PC-3 (cell line): ENCODE data around the gene PACSIN2. TPM values are rescaled to one million over a fixed set of nuclear protein-coding genes. Genes with fewer than 3 reads are reported as not detected.

ENCODE experiments used
- ATAC-seq: fragments of 200-7000 bp; cut with Tn5 transposase; 2 replicates; pipeline ENCODE4 v1.9.1; 2020; ENCODE audit warnings: mild to moderate bottlenecking, moderate library complexity
- BruUV-seq: library from RNA; stranded (reverse); fragments of 400-500 nt; replicated peaks from 2 replicates; lab custom pipeline; 2021; lab: Mats Ljungman, UMichigan
- CTCF ChIA-PET: fragments of 300-600 bp; sonication (Branson Sonifier 250); formaldehyde crosslinking; loops from one replicate; lab custom pipeline; 2022; ENCODE audit warnings: antibody characterized with exemption; lab: Charles Lee
- POLR2A ChIA-PET: fragments of 300-600 bp; sonication (Branson Sonifier 250); formaldehyde crosslinking; loops from one replicate; lab custom pipeline; 2022; ENCODE audit warnings: antibody characterized with exemption; ENCODE audit not compliant: unreplicated experiment; lab: Charles Lee
- DNase-seq: peaks from one replicate; pipeline ENCODE4 v3.0.0-alpha.2; 2015
- H2AFZ ChIP-seq: fragments of 300-600 bp; sonication (generic); 2 replicates; pipeline ENCODE4 v1.6.0; 2016; ENCODE audit warnings: antibody characterized with exemption, low read length
- H3F3A ChIP-seq: fragments of 300-600 bp; sonication (generic); one replicate; pipeline ENCODE4 v1.6.0; 2017; ENCODE audit warnings: antibody characterized with exemption, low read length, control low read depth, mild to moderate bottlenecking; ENCODE audit not compliant: unreplicated experiment
- H3K27ac ChIP-seq: fragments of 300-600 bp; sonication (generic); 2 replicates; pipeline ENCODE4 v1.5.1; 2016; ENCODE audit warnings: mild to moderate bottlenecking, low read length
- H3K27me3 ChIP-seq: fragments of 300-600 bp; sonication (generic); 2 replicates; pipeline ENCODE4 v1.6.1; 2016; ENCODE audit warnings: low read length, mixed read lengths
- H3K36me3 ChIP-seq: fragments of 300-600 bp; sonication (generic); 2 replicates; pipeline ENCODE4 v1.6.1; 2016; ENCODE audit warnings: low read depth, mixed run types, low read length, mixed read lengths
- H3K4me1 ChIP-seq: fragments of 300-600 bp; sonication (generic); 2 replicates; pipeline ENCODE4 v1.5.1; 2016; ENCODE audit warnings: low read length; ENCODE audit not compliant: insufficient read depth
- H3K4me2 ChIP-seq: fragments of 300-600 bp; sonication (generic); 2 replicates; pipeline ENCODE4 v1.6.0; 2016; ENCODE audit warnings: low read length
- H3K4me3 ChIP-seq: fragments of 300-600 bp; sonication (generic); 2 replicates; pipeline ENCODE4 v1.5.1; 2016; ENCODE audit warnings: mild to moderate bottlenecking, low read length, mixed read lengths
- H3K79me2 ChIP-seq: fragments of 300-600 bp; sonication (generic); 2 replicates; pipeline ENCODE4 v1.6.1; 2017; ENCODE audit warnings: low read length, mixed read lengths
- H3K9ac ChIP-seq: fragments of 300-600 bp; sonication (generic); 2 replicates; pipeline ENCODE4 v1.6.0; 2016; ENCODE audit warnings: mild to moderate bottlenecking, low read length
- H3K9me2 ChIP-seq: fragments of 300-600 bp; sonication (generic); replicated peaks from 2 replicates; pipeline ENCODE4 v1.6.1; 2016; ENCODE audit warnings: mixed run types, low read length, mixed read lengths
- H3K9me3 ChIP-seq: fragments of 300-600 bp; sonication (generic); 2 replicates; pipeline ENCODE4 v1.6.1; 2016; ENCODE audit warnings: low read length, mixed read lengths
- H4K20me1 ChIP-seq: fragments of 300-600 bp; sonication (generic); 2 replicates; pipeline ENCODE4 v1.6.1; 2016; ENCODE audit warnings: low read length, mixed read lengths
- EZH2 ChIP-seq: fragments of 300-600 bp; sonication (generic); IDR thresholded peaks from one replicate; pipeline ENCODE4 v1.6.1; 2017; ENCODE audit warnings: antibody characterized with exemption, mild to moderate bottlenecking, low read length; ENCODE audit not compliant: unreplicated experiment
- EZH2phosphoT487 ChIP-seq: fragments of 300-600 bp; sonication (generic); IDR thresholded peaks from 2 replicates; pipeline ENCODE4 v1.6.1; 2018; ENCODE audit warnings: mild to moderate bottlenecking, antibody characterized with exemption, low read length, borderline replicate concordance
- intact Hi-C: fragments of 100-400 bp; cut with micrococcal nuclease; formaldehyde crosslinking; loops from 2 replicates; pipeline ENCODE4 v1.9.0; 2023
- total RNA-seq: library from RNA; depleted of rRNA; stranded (reverse); fragments of >200 nt; gene quantifications from 2 replicates; pipeline ENCODE4 v1.2.3, GENCODE V29; 2014
- TF ChIP-seq, protein P1 (sequence below): fragments of 300-600 bp; sonication (generic); conservative IDR thresholded peaks from 2 replicates; pipeline ENCODE4 v1.5.1; 2017; ENCODE audit warnings: antibody characterized with exemption, low read depth, mild to moderate bottlenecking, low read length

PACSIN2 gene
- total RNA-seq, 1 experiment from 2014 or later: 25.7 TPM

DNA sequence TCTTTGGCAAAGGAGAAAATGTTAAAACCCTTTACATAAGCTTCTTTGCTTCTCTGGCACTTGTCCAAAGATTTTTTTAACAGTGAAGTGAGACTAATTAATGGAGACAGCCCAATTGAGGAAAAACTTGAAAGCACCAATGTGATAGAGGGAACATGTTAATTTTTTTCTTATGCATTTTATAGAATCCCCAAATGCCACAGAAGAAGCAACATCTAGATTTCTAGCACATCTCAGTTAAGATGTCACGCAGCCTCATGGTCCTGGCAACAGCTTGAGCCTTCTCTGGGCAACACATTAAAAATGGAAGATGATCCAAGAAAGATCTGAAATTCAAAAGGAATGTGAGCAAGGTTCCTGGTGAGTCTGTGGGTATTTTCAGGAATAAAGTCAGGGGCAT lies 48.5 kb downstream of the PACSIN2 start:
- TF ChIP-seq, protein P1, sequence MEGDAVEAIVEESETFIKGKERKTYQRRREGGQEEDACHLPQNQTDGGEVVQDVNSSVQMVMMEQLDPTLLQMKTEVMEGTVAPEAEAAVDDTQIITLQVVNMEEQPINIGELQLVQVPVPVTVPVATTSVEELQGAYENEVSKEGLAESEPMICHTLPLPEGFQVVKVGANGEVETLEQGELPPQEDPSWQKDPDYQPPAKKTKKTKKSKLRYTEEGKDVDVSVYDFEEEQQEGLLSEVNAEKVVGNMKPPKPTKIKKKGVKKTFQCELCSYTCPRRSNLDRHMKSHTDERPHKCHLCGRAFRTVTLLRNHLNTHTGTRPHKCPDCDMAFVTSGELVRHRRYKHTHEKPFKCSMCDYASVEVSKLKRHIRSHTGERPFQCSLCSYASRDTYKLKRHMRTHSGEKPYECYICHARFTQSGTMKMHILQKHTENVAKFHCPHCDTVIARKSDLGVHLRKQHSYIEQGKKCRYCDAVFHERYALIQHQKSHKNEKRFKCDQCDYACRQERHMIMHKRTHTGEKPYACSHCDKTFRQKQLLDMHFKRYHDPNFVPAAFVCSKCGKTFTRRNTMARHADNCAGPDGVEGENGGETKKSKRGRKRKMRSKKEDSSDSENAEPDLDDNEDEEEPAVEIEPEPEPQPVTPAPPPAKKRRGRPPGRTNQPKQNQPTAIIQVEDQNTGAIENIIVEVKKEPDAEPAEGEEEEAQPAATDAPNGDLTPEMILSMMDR: no peak
- TF ChIP-seq EZH2 (no peak), EZH2phosphoT487 (no peak)
- H3K9me2 ChIP-seq: no peaks in the 10 kb centered on the region
- DNase-seq (no peak), ATAC-seq (no peak)
- H3K9me3 ChIP-seq: no peaks in the 10 kb centered on the region
- H3K27ac ChIP-seq: no peak overlapping the region
- intact Hi-C loops: no loop called here
- no peak overlapping the region for H3K9ac ChIP-seq
- H3K27me3 ChIP-seq: no peaks in the 10 kb centered on the region
- H3K4me3 ChIP-seq: no peak overlapping the region
- no peaks in the 10 kb centered on the region for H3K36me3 ChIP-seq
- H4K20me1 ChIP-seq: no peaks in the 10 kb centered on the region; the same call in 1 of the 2 replicates
- CTCF ChIA-PET: no interaction called here
- no peak overlapping the region for H2AFZ ChIP-seq
- H3K4me2 ChIP-seq: no peak overlapping the region
- H3K79me2 ChIP-seq: peaks cover 57% of the 10 kb centered on the region
- POLR2A ChIA-PET: no interaction called here
- peaks cover 21% of the 10 kb centered on the region for H3K4me1 ChIP-seq
- no peaks in the 10 kb centered on the region for H3F3A ChIP-seq
- BruUV-seq: no TSS peak

DNA sequence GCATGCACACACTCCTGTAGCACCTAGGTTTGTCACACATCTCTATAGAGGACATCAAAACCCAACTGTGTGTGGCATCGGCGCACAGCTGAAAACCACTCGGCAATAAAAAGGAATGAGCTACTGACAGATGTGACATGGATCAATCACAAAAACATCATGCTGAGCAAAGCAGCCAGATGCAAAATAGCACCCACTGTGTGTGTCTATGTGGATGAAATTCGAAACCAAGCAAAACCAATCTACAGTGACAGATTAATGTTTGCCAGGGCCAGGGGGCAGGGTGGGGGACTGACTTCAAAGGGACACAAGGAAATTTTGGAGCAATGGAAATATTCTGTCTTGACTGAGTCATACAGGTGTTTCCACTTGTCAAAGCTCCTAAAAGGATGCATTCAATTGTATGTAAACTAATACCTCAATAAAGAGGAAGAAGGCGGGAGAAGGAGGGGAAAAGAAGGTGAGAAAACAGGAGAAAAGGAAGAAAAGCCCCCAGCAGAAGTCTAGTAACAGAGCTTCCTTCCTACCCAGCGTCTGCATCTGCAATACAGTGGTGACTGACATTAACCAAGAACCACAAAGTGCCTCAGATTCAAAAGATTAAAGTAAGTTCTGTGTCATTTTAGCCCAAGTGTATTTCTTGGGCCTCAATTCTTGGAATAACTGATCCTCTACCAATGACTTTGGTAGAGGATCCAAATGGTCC lies 49.8 kb downstream of the PACSIN2 start:
- Histone ChIP-seq H3F3A (no peaks in the 10 kb centered on the region), H3K9me3 (no peaks in the 10 kb centered on the region), H3K4me2 (no peak overlapping the region), H3K9me2 (no peaks in the 10 kb centered on the region), H3K4me3 (no peak overlapping the region), H3K9ac (no peak overlapping the region), H3K27ac (no peak overlapping the region), H3K79me2 (peaks cover 64% of the 10 kb centered on the region), H2AFZ (no peak overlapping the region), H4K20me1 (no peaks in the 10 kb centered on the region; the same call in 1 of the 2 replicates), H3K36me3 (no peaks in the 10 kb centered on the region), H3K4me1 (peaks cover 19% of the 10 kb centered on the region), H3K27me3 (no peaks in the 10 kb centered on the region)
- intact Hi-C loops: no loop called here
- no TSS peak for BruUV-seq
- DNase-seq (peak; percentile 44), ATAC-seq (no peak; the same call in 1 of the 2 replicates)
- ChIA-PET CTCF (no interaction called here), POLR2A (no interaction called here)
- TF ChIP-seq EZH2: no peak
- TF ChIP-seq, protein P1: no peak
- TF ChIP-seq EZH2phosphoT487: no peak

DNA sequence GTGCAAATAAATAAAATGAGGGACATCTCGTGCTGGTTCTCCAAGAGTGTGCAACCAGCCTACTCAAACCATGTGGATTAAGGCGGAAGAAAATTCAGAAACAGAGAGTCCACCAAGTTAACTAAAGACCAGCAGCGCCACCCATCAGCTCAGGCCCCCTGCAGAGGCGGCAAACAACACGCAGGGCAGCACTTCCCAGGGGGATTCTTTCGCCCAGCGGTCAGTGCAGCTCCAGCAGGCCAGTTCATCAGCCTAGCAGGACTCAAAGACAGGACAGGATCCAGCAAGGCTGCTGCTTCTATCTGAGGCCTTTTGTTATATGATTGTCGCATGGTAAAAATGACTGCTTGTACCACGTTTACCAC lies 51.7 kb downstream of the PACSIN2 start:
- CTCF ChIA-PET: no interaction called here
- DNase-seq (no peak), ATAC-seq (no peak)
- H3K27me3 ChIP-seq: no peaks in the 10 kb centered on the region
- peaks cover 7% of the 10 kb centered on the region for H3K4me1 ChIP-seq
- intact Hi-C loops: no loop called here
- H3K9me2 ChIP-seq: no peaks in the 10 kb centered on the region
- no peaks in the 10 kb centered on the region for H3F3A ChIP-seq
- H3K9ac ChIP-seq: no peak overlapping the region
- no peak overlapping the region for H2AFZ ChIP-seq
- BruUV-seq: no TSS peak
- no peak overlapping the region for H3K27ac ChIP-seq
- H3K4me2 ChIP-seq: no peak overlapping the region
- H3K4me3 ChIP-seq: no peak overlapping the region
- H4K20me1 ChIP-seq: no peaks in the 10 kb centered on the region; the same call in 1 of the 2 replicates
- peaks cover 54% of the 10 kb centered on the region for H3K79me2 ChIP-seq
- no peaks in the 10 kb centered on the region for H3K9me3 ChIP-seq
- TF ChIP-seq EZH2phosphoT487 (no peak), EZH2 (no peak)
- TF ChIP-seq, protein P1: no peak
- H3K36me3 ChIP-seq: no peaks in the 10 kb centered on the region
- POLR2A ChIA-PET: no interaction called here
